Activated T-helper 2 cell treated with anti-CD3 and anti-CD28 coated beads, Interferon-gamma antibody, Interleukin-2, Interleukin-4, amounts not matched to agents 10 μg/mL and 5 μg/mL and 100 μg/mL, durations not matched to agents 14 hours and 24 hours and 36 hours (primary cell): ENCODE results near the gene ADGRG3. TPM values are rescaled to one million over a fixed set of nuclear protein-coding genes. Genes with fewer than 3 reads are reported as not detected.

Source experiments
- DNase-seq: peaks from one replicate; pipeline ENCODE4 v3.0.0; 2021; ENCODE audit warnings: low spot score
- H3K27ac Mint-ChIP-seq: one replicate; pipeline ENCODE4 v1.8.0; 2021; ENCODE audit warnings: mixed read lengths
- H3K27me3 Mint-ChIP-seq: one replicate; pipeline ENCODE4 v1.8.0; 2021; ENCODE audit warnings: low read depth, mixed read lengths
- H3K36me3 Mint-ChIP-seq: one replicate; pipeline ENCODE4 v1.8.0; 2021; ENCODE audit warnings: low read depth, mixed read lengths
- H3K4me1 Mint-ChIP-seq: one replicate; pipeline ENCODE4 v1.8.0; 2021; ENCODE audit warnings: low read depth, mixed read lengths
- H3K4me3 Mint-ChIP-seq: one replicate; pipeline ENCODE4 v1.8.0; 2021; ENCODE audit warnings: low read depth, mild to moderate bottlenecking, moderate library complexity, mixed read lengths
- H3K9me3 Mint-ChIP-seq: one replicate; pipeline ENCODE4 v1.8.0; 2021; ENCODE audit warnings: mixed read lengths
- intact Hi-C: fragments of 100-400 bp; cut with micrococcal nuclease; formaldehyde crosslinking; loops from one replicate; pipeline ENCODE4 v1.15.1; 2023
- total RNA-seq: library from RNA; stranded (reverse); gene quantifications from 2 replicates; pipeline ENCODE4 v1.2.3, GENCODE V29; 2022

Gene ADGRG3, protein sequence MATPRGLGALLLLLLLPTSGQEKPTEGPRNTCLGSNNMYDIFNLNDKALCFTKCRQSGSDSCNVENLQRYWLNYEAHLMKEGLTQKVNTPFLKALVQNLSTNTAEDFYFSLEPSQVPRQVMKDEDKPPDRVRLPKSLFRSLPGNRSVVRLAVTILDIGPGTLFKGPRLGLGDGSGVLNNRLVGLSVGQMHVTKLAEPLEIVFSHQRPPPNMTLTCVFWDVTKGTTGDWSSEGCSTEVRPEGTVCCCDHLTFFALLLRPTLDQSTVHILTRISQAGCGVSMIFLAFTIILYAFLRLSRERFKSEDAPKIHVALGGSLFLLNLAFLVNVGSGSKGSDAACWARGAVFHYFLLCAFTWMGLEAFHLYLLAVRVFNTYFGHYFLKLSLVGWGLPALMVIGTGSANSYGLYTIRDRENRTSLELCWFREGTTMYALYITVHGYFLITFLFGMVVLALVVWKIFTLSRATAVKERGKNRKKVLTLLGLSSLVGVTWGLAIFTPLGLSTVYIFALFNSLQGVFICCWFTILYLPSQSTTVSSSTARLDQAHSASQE
- not detected in 2 replicates for total RNA-seq

DNA sequence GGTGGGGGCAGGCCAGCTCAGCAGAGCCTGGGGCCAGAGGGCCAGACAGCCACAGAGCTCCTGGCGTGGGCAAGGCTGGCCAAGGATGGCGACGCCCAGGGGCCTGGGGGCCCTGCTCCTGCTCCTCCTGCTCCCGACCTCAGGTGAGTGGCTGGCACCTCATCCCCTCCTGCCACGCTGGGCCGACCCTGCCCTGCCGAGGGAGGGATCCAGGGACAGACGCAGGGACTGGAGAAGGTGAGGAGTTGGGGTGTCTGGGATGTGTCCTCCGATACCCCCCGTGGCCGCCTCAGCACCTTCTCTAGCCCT is at the start of gene ADGRG3:
Gene ADGRG3, plus strand, starts transcription at position 44 of the 309 bp plus-strand sequence. Its CDS starts 42 bp downstream, at position 86.
- H3K9me3 Mint-ChIP-seq = no peaks in the 10 kb centered on the region
- H3K4me1 Mint-ChIP-seq = no peaks in the 10 kb centered on the region
- H3K27me3 Mint-ChIP-seq = peaks cover 8% of the 10 kb centered on the region
- intact Hi-C loops = no loop called here
- no peak within 1 kb of the TSS for H3K27ac Mint-ChIP-seq
- no peaks in the 10 kb centered on the region for H3K36me3 Mint-ChIP-seq
- DNase-seq = no peak
- H3K4me3 Mint-ChIP-seq = no peak within 1 kb of the TSS

DNA sequence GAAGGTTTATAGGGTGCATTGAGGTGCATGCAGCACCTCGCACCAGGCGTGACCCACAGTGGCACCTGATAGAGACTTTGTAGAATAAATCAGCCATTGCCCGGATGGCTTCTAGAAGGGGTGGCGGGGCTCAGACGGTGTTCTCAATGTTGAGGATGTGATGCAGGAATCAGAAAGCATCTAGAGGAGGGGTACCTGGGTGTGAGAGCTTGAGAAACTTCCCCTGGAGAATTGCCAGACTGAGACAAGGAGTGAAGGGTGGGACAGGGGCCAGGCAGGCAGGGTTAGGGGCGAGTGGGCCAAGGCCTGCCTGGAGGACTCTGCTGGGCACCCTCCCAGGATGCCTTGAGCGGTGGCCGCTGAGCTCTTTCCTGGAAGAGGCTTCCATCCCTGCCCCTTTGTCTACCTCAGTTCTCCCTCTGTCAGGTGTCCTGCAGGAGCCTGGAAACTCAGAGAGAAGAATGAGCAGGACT is 48.9 kb upstream of the ADGRG3 start:
- DNase-seq = no peak
- peaks cover 10% of the 10 kb centered on the region for H3K4me1 Mint-ChIP-seq
- no peaks in the 10 kb centered on the region for H3K9me3 Mint-ChIP-seq
- no peak overlapping the region for H3K4me3 Mint-ChIP-seq
- H3K27ac Mint-ChIP-seq = no peak overlapping the region
- no peaks in the 10 kb centered on the region for H3K27me3 Mint-ChIP-seq
- H3K36me3 Mint-ChIP-seq = no peaks in the 10 kb centered on the region
- intact Hi-C loops = no loop called here

DNA sequence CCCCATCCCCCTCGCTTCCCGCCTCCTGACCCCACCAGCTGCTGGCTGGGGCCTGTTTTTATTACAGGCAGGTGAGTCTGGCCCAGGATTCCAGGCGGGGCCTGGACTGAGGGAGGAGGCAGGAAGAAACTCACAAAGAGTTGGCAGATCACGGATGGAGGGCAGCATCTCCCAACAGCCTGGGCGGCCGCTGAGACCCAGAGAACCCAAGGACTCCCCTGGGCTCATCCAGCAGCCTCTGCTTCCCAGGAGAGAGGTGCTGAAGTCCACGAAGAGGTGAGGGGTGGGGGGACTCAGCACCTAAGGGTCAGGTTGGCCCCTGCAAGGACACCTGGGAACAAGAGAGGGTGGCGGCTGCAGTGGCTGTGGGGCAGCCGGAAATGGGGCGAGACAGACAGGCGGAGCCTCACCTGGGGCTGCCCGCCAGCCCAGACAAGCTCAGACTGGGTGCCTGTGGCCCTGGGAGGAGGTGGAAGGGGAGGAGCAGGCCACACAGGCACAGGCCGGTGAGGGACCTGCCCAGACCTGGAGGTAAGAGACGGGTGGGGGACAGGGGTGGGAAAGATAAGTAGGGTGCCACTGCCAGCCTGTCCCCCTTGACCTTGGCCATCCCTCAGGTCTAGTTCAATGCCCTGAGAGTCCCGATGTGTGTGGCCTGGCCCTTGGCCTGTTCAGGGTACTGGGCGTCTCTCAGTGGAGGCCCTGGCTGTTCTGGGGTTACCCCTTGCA is 48.3 kb upstream of the ADGRG3 start:
- Mint-ChIP-seq H3K36me3 (no peaks in the 10 kb centered on the region), H3K27ac (no peak overlapping the region), H3K9me3 (no peaks in the 10 kb centered on the region), H3K4me1 (peaks cover 5% of the 10 kb centered on the region), H3K27me3 (no peaks in the 10 kb centered on the region), H3K4me3 (no peak overlapping the region)
- intact Hi-C loops = no loop called here
- DNase-seq = no peak

DNA sequence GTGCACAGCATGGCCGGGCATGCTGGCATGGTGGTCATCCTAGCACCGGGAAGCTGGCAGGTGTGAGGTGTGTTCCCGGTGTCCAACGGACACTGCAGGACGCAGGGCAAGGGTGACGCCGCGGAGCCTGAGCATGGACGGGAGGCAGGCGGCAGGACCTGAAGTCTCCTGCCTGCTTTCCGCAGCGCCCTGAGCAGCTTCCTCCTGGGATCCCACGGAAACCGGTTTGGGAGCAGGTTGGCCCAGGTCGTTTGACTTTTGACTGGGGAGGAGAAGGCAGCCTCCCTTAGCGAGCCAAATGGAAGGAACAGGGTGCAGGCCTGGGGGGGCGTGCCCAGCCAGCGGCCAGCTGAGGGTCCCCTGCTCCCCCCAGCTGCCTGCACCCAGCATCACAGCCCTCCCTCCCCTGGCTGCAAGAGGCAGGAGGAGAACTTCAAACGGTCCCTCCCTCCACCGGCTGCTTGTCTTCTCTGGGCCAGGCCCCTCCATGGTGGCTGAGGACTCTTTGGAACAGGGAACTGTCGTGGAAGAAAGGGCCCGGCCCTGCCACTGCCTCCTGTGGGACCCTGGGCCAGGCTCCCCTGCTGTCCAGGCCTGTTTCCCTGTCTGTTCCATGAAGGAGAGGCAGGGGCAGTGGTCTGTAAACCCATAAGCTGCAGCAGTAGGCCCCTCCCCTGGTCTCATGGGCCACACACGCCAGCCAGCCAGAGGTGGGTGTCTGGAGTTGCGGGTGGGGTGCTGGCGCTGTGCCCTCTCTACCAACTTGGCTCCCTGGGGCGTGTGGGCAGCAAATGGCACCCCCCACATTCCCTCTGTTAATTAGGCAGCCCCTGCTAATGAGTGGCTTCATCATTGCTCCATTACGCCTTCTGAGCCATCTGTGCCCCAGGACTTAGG is 47.5 kb upstream of the ADGRG3 start:
- Mint-ChIP-seq H3K4me3 (no peak overlapping the region), H3K27me3 (peaks cover 4% of the 10 kb centered on the region), H3K36me3 (no peaks in the 10 kb centered on the region), H3K27ac (no peak overlapping the region), H3K4me1 (no peaks in the 10 kb centered on the region), H3K9me3 (no peaks in the 10 kb centered on the region)
- intact Hi-C loops = no loop called here
- no peak for DNase-seq

DNA sequence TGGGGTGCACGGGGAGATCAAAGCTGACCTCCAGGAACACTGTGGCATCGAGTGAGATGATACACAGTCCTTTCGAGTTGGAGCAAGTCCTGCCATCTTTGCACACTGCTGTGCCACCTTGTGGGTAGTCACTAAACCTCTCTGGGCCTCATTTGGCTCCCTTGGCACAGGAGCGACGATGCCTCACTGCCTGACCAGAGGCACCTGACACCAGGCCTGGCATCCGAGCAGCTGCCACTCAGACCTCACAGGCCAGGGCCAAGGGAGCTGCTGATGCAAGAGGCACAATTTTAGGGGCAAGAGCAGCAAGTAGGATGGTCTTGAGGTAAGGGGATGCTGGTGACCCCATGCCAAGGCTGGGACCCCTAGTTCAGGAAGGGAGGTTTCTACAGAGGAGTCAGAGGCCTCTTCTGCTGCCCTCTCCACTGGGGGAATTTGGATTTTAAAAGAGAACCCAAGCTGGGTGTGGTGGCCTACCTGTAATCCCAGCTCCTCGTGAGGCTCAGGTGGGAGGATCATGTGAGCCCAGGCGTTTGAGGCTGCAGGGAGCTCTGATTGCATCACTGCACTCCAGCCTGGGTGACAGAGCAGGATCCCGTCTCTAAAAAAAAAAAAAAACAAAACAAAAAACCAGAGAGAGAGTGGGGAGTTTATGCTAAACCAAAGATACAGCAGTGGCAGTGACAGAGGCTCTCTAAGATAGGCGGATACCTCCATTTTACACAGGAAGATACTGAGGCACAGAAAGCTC is 46.4 kb upstream of the ADGRG3 start:
- no peak overlapping the region for H3K4me3 Mint-ChIP-seq
- peaks cover 10% of the 10 kb centered on the region for H3K27me3 Mint-ChIP-seq
- no peak overlapping the region for H3K27ac Mint-ChIP-seq
- DNase-seq = no peak
- intact Hi-C loops = no loop called here
- no peaks in the 10 kb centered on the region for H3K36me3 Mint-ChIP-seq
- H3K4me1 Mint-ChIP-seq = no peaks in the 10 kb centered on the region
- no peaks in the 10 kb centered on the region for H3K9me3 Mint-ChIP-seq

DNA sequence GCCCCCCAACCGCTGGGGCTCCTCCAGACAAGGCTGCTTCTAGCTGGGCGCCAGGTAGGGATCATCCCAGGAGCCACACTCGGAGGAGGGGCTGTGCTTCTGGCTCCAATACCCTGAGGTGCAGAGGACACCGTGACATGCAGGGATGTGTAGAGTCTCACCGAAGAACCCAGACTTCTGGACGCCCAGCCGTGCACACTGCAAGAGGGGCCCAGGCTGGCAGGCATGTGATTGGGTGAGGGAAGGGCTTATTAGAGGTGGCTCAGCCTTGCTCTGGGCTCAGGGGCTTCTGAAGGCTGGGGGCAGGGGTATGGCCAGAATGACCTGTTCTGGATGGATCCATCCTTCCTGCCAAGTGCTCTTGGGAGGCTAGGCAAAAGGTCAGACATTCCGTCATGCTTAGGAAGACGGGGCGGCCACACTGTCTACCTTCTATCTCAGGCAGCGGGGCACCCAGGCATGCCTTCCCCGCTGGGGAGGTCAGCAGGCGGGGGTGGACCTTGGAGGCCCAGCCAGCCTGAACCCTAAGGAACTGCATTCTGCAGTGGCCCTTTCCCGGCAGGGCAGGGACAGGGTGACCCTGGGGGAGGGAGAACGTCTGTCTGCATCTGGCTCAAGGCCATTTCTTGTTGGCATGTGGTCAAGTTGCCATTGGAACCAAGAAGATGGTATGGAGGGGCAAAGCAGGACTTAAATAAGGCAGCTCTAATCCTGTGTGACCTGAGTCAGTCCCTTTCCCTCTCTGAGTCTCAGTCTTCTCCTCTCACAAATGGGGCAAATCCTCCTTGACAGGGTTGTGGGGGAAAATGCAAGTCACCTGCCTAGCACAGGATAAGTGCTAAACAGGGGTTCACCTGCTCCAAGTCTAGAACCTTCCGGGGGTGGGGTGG is 45.5 kb upstream of the ADGRG3 start:
- Mint-ChIP-seq H3K27me3 (peaks cover 10% of the 10 kb centered on the region), H3K4me1 (no peaks in the 10 kb centered on the region), H3K27ac (no peak overlapping the region), H3K9me3 (no peaks in the 10 kb centered on the region), H3K4me3 (no peak overlapping the region), H3K36me3 (no peaks in the 10 kb centered on the region)
- intact Hi-C loops = no loop called here
- no peak for DNase-seq

DNA sequence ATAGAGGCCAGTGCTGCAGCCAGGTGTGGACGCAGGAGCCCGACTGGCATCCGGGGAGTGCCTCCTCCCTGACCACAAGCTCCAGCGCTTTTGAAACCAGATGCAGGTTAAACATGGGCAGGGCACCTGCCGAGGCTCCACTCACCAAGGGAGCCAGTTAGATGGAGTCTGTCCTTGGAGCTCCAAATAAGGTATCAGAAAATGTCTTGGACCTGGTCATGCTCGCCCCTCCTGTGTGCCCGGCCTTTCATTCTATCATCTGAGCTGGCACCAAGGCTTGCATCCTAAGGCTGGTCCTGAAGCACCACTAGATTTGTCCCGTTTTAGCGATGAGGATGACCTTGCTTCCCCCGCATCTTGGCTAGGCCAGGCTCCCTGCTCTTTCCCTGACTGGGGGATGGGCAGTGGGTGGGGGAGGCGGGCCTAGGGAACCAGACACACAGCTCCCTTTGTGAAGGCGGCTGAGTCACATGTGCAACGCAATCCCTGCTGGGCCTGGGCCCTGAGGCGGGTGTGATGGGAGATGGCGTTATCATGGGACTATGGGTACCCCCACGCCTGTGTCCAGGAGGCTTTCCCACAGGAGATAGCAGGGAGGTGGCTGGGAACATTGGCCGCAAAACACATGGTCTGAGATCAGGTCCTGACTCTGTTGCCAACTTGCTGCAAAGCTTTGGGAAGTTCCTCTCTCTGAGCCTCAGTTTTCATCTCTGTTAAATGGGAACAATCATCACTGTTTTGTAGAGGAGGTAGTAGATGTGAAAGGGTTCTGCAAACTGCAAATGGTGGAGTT is 44.7 kb upstream of the ADGRG3 start:
- no peak for DNase-seq
- H3K36me3 Mint-ChIP-seq = no peaks in the 10 kb centered on the region
- peaks cover 3% of the 10 kb centered on the region for H3K4me1 Mint-ChIP-seq
- H3K9me3 Mint-ChIP-seq = no peaks in the 10 kb centered on the region
- peaks cover 15% of the 10 kb centered on the region for H3K27me3 Mint-ChIP-seq
- intact Hi-C loops = no loop called here
- no peak overlapping the region for H3K27ac Mint-ChIP-seq
- H3K4me3 Mint-ChIP-seq = no peak overlapping the region

DNA sequence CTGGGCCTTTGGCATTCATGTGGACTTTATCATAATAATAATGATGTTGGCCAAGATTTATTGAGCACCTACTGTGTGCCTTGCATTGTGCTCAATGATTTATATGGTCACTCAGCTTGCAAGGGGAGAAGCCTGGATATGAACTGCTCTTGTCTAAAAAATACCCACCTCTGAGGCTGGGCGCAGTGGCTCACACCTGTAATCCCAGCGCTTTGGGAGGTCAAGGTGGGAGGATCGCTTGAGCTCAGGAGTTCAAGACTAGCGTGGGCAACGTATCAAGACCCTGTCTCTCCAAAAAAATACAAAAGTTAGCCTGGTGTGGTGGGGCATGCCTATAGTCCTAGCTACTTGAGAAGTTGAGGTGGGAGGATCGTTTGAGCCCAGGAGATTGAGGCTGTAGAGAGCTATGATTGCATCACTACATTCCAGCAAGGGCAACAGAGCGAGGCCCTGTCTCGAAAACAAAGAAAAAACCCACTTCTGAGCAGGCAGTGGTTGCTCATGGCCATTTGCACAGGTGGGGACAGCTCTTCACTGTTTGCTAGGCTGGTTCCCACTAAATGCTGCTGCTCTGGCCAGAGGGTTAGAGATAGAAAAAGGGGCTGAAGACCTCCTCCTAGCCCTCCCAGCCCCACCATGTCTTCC is 43.9 kb upstream of the ADGRG3 start:
- H3K27ac Mint-ChIP-seq = no peak overlapping the region
- no peaks in the 10 kb centered on the region for H3K9me3 Mint-ChIP-seq
- peaks cover 22% of the 10 kb centered on the region for H3K27me3 Mint-ChIP-seq
- no peak overlapping the region for H3K4me3 Mint-ChIP-seq
- H3K36me3 Mint-ChIP-seq = no peaks in the 10 kb centered on the region
- DNase-seq = no peak
- intact Hi-C loops = no loop called here
- peaks cover 10% of the 10 kb centered on the region for H3K4me1 Mint-ChIP-seq

DNA sequence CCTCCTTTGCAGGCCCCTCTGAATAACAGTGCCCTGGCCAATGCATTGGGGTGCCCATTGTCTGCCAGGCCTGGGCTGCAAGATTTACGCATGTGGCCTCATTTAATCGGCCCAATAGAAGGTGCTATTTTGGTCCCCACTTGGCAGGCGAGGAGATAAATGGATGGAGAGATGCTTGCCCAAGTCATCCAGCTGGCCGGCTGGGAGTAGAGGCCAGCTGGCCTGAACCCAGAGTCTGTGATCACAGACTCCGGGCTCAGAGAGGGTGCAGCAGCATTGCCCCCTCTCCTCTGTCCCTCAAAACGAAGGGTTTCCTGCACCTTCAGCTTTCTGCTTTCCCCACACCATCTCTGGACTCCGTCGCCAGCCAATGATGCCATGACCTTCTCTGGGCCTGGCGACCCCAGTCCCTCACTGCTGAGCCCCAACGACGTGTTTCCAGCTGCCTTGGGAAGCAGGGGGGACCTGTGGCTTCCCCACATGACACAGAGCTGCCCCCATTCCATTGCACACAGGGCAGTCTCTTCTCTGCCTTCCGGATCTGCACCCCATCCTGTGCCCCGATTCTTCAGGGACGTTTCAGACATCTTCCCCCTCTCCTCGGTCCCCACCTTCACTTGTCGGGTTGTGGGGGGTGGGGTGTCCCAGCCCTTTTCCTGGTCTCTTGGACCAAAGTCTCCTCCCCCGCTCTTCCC is 43.2 kb upstream of the ADGRG3 start:
- H3K27ac Mint-ChIP-seq = no peak overlapping the region
- no peak for DNase-seq
- H3K4me1 Mint-ChIP-seq = peaks cover 10% of the 10 kb centered on the region
- H3K36me3 Mint-ChIP-seq = no peaks in the 10 kb centered on the region
- H3K4me3 Mint-ChIP-seq = no peak overlapping the region
- peaks cover 23% of the 10 kb centered on the region for H3K27me3 Mint-ChIP-seq
- intact Hi-C loops = loop anchor here (5.0 kb wide), 1 partner anchor 33 kb away; no protein-coding TSS in a partner anchor
- no peaks in the 10 kb centered on the region for H3K9me3 Mint-ChIP-seq
